Smooth muscle cell (in vitro differentiated cells): ENCODE results near the gene PACSIN1. TPM values are rescaled to one million over a fixed set of nuclear protein-coding genes. Genes with fewer than 3 reads are reported as not detected.

Experiments used
- DNase-seq: peaks from one replicate; lab custom pipeline; 2025; ENCODE audit not compliant: unreplicated experiment; lab: John Stamatoyannopoulos, UW
- H2AFZ ChIP-seq: fragments of 200-600 bp; sonication (generic); 2 replicates; pipeline ENCODE4 v1.6.0; 2016; ENCODE audit warnings: antibody characterized with exemption, low read depth, mild to moderate bottlenecking
- H3F3A ChIP-seq: fragments of 200-600 bp; sonication (generic); 2 replicates; pipeline ENCODE4 v1.6.0; 2017; ENCODE audit warnings: antibody characterized with exemption, low read depth
- H3K27ac ChIP-seq: fragments of 200-600 bp; sonication (generic); 2 replicates; pipeline ENCODE4 v1.5.1; 2016; ENCODE audit warnings: low read depth, mild to moderate bottlenecking
- H3K27me3 ChIP-seq: fragments of 200-600 bp; sonication (generic); 2 replicates; pipeline ENCODE4 v1.6.1; 2016; ENCODE audit warnings: low read depth, mild to moderate bottlenecking
- H3K36me3 ChIP-seq: fragments of 200-600 bp; sonication (generic); 2 replicates; pipeline ENCODE4 v1.5.1; 2016; ENCODE audit warnings: low read depth
- H3K4me1 ChIP-seq: fragments of 200-600 bp; sonication (generic); 2 replicates; pipeline ENCODE4 v1.5.1; 2016; ENCODE audit warnings: low read depth
- H3K4me2 ChIP-seq: fragments of 200-600 bp; sonication (generic); 2 replicates; pipeline ENCODE4 v1.6.0; 2016; ENCODE audit warnings: mild to moderate bottlenecking
- H3K4me3 ChIP-seq: fragments of 200-600 bp; sonication (generic); 2 replicates; pipeline ENCODE4 v1.5.1; 2016; ENCODE audit warnings: mild to moderate bottlenecking
- H3K79me2 ChIP-seq: fragments of 200-600 bp; sonication (generic); 2 replicates; pipeline ENCODE4 v1.6.0; 2016; ENCODE audit warnings: low read depth, mild to moderate bottlenecking
- H3K9ac ChIP-seq: fragments of 200-600 bp; sonication (generic); 2 replicates; pipeline ENCODE4 v1.6.0; 2016; ENCODE audit warnings: low read depth
- H3K9me3 ChIP-seq: fragments of 200-600 bp; sonication (generic); replicated peaks from 2 replicates; pipeline ENCODE4 v1.5.1; 2016; ENCODE audit warnings: low read depth
- H4K20me1 ChIP-seq: fragments of 200-600 bp; sonication (generic); 2 replicates; pipeline ENCODE4 v1.6.0; 2016; ENCODE audit warnings: low read depth
- WGBS: methylation state at CpG from one replicate; pipeline ENCODE4 v1.1.7; 2016; ENCODE audit warnings: low lambda C conversion rate; 5-methylcytosine and 5-hydroxymethylcytosine counted together
- polyA plus RNA-seq: library from polyadenylated mRNA; unstranded; fragments of >200 nt; fragmentation: Nextera tagmentation; extraction: Ambion mirVana; gene quantifications from 2 replicates; pipeline ENCODE4 v1.2.1, GENCODE V29; 2016
- total RNA-seq: library from RNA; depleted of rRNA; stranded (reverse); fragments of >200 nt; gene quantifications from 2 replicates; pipeline ENCODE4 v1.2.3, GENCODE V29; 2014
- TF ChIP-seq, protein P1 (sequence below): fragments of 200-600 bp; sonication (generic); IDR thresholded peaks from 2 replicates; pipeline ENCODE4 v1.5.1; 2017; ENCODE audit warnings: borderline replicate concordance, mild to moderate bottlenecking, antibody characterized with exemption; ENCODE audit not compliant: insufficient read depth, poor library complexity, severe bottlenecking

PACSIN1 gene
- total and polyA plus RNA-seq, 2 experiments from 2014 or later: not detected

DNA sequence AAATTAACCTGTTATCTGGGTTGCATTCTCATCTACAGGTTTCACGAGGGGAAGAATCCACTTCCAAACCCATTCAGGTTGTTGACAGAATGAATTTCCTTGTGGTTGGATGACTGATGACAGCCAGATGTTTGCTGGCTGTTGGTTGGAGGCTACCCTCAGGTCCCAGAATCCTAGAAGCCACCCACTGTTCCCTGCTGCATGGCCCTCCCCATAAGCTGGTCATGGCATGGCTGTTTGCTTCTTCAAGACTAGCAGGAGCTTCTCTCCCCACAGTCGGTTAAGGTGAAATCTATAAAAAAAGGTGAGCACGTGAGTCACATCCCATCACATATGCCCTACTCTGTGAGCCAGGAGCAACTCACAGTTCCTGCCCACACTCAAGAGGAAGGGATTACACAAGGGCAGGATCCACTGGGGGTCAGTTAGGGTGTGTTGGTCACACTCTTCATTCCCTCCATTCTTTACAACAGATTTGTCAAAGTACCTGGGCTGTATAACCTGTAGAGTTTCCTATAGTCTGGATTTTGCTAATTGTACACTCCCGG, 20.5 kb upstream of the PACSIN1 start:
- no peak overlapping the region for H3K9ac ChIP-seq
- H3K27ac ChIP-seq: no peak overlapping the region
- H3K36me3 ChIP-seq: no peaks in the 10 kb centered on the region
- H3K27me3 ChIP-seq: no peaks in the 10 kb centered on the region
- TF ChIP-seq, protein P1, sequence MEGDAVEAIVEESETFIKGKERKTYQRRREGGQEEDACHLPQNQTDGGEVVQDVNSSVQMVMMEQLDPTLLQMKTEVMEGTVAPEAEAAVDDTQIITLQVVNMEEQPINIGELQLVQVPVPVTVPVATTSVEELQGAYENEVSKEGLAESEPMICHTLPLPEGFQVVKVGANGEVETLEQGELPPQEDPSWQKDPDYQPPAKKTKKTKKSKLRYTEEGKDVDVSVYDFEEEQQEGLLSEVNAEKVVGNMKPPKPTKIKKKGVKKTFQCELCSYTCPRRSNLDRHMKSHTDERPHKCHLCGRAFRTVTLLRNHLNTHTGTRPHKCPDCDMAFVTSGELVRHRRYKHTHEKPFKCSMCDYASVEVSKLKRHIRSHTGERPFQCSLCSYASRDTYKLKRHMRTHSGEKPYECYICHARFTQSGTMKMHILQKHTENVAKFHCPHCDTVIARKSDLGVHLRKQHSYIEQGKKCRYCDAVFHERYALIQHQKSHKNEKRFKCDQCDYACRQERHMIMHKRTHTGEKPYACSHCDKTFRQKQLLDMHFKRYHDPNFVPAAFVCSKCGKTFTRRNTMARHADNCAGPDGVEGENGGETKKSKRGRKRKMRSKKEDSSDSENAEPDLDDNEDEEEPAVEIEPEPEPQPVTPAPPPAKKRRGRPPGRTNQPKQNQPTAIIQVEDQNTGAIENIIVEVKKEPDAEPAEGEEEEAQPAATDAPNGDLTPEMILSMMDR: no peak
- DNase-seq: no peak
- H3K4me1 ChIP-seq: no peaks in the 10 kb centered on the region
- H3K79me2 ChIP-seq: no peaks in the 10 kb centered on the region
- no peaks in the 10 kb centered on the region for H3K9me3 ChIP-seq
- no peak overlapping the region for H3K4me2 ChIP-seq
- no peak overlapping the region for H3K4me3 ChIP-seq
- no peaks in the 10 kb centered on the region for H4K20me1 ChIP-seq
- H3F3A ChIP-seq: no peaks in the 10 kb centered on the region
- 77% methylated on average over 4 of the region's 4 CpGs for WGBS
- H2AFZ ChIP-seq: no peak overlapping the region

DNA sequence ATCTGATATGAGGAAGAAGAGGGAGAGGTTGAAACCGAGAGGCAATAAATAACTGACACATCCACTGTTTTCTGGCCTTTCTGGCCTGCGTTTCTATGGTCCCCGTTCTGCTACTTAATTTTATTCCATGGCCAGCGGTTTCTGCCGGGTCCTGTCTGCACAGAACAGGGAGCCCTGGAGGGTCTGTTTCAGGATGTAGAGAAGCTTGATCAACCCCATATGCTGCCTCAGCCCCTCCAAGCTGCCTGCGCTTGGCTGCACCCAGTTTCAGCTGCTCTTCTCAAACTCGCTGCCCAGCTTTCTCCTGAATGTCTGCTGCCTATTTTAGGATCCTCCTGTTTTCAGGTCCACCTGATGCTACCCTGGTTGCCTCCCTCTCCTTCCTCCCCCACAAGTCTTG, 18.5 kb upstream of the PACSIN1 start:
- Histone ChIP-seq H3K4me1 (no peaks in the 10 kb centered on the region), H3K27ac (no peak overlapping the region), H3K9me3 (no peaks in the 10 kb centered on the region), H4K20me1 (no peaks in the 10 kb centered on the region), H3F3A (no peaks in the 10 kb centered on the region), H3K4me2 (no peak overlapping the region), H3K9ac (no peak overlapping the region), H2AFZ (no peak overlapping the region), H3K36me3 (no peaks in the 10 kb centered on the region), H3K27me3 (no peaks in the 10 kb centered on the region), H3K79me2 (no peaks in the 10 kb centered on the region), H3K4me3 (no peak overlapping the region)
- TF ChIP-seq, protein P1: no peak
- no peak for DNase-seq
- 90% methylated on average over 7 of the region's 7 CpGs for WGBS

DNA sequence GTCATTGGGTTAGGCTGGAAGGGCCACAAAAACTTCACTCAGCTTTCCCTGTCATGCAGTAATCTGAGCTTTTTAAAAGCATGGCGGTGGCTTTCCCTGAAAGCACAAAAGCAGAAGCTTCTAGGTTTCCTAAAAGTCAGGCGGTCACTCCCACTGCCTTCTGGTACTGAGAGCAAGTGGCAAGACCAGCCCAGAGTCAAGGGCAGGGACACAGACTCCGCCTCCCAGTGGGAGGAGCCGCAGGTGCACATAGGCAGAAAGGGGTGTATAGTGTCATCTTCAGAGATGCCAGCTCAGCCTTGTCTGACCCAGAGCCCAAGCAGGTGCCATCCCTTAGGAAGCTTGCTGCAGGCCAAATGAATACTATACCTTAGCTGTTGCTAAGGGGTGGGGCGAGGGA, 18.0 kb upstream of the PACSIN1 start:
- no peak overlapping the region for H3K4me2 ChIP-seq
- no peak overlapping the region for H3K9ac ChIP-seq
- H3K9me3 ChIP-seq: no peaks in the 10 kb centered on the region
- WGBS: 71% methylated on average over 5 of the region's 5 CpGs
- H3K4me1 ChIP-seq: no peaks in the 10 kb centered on the region
- H4K20me1 ChIP-seq: no peaks in the 10 kb centered on the region
- H3K27me3 ChIP-seq: no peaks in the 10 kb centered on the region
- H3K4me3 ChIP-seq: no peak overlapping the region
- TF ChIP-seq, protein P1: no peak
- H3K36me3 ChIP-seq: no peaks in the 10 kb centered on the region
- no peak overlapping the region for H2AFZ ChIP-seq
- DNase-seq: no peak
- no peaks in the 10 kb centered on the region for H3F3A ChIP-seq
- no peaks in the 10 kb centered on the region for H3K79me2 ChIP-seq
- no peak overlapping the region for H3K27ac ChIP-seq

DNA sequence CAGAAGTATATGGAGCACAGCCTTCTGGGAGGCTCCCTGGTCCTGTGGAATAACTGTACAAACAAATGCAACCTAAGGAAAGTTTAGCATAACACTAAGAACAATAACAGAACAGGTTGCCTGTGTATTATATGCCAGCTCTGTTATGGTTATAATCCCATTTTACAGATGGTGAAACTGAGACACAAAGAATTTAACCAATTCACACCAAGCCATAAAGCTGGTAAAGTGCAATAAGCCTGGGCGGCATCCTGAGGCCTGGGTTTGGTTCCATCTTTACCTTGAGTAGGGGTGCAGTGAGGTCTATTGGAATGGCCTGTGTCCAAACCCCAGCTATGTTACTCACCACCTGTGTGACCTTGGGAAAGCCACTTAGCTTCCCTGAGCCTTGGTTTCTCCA, 14.7 kb upstream of the PACSIN1 start:
- H3K36me3 ChIP-seq: no peaks in the 10 kb centered on the region
- no peaks in the 10 kb centered on the region for H3K9me3 ChIP-seq
- no peaks in the 10 kb centered on the region for H3K27me3 ChIP-seq
- no peaks in the 10 kb centered on the region for H3K4me1 ChIP-seq
- H3K9ac ChIP-seq: no peak overlapping the region
- TF ChIP-seq, protein P1: no peak
- no peak overlapping the region for H3K4me3 ChIP-seq
- DNase-seq: no peak
- no peaks in the 10 kb centered on the region for H4K20me1 ChIP-seq
- 100% methylated on average over 1 of the region's 1 CpG for WGBS
- H3K27ac ChIP-seq: no peak overlapping the region
- no peaks in the 10 kb centered on the region for H3K79me2 ChIP-seq
- no peaks in the 10 kb centered on the region for H3F3A ChIP-seq
- no peak overlapping the region for H3K4me2 ChIP-seq
- H2AFZ ChIP-seq: no peak overlapping the region
